ENCODE measurements around the gene RICTOR.

DNA sequence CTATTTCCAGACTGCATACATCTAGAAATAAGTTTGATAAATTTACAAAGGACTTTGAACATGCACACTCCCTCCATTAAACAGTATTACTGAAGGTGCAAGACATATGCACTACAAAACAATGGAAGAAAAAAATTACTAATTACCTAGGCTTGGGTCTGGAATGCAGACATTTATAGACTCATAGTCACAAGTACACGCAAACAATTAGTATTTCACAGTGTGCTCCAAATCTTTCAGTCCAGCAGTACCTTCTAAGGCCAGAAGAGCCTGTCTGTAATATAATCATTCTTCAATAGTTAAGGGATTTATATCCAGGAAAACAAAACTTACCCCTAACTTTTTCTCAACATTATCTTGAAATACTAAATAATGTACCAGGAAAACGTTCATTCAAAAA lies 11.2 kb downstream of the RICTOR start:
- TF ChIP-seq, protein P1, sequence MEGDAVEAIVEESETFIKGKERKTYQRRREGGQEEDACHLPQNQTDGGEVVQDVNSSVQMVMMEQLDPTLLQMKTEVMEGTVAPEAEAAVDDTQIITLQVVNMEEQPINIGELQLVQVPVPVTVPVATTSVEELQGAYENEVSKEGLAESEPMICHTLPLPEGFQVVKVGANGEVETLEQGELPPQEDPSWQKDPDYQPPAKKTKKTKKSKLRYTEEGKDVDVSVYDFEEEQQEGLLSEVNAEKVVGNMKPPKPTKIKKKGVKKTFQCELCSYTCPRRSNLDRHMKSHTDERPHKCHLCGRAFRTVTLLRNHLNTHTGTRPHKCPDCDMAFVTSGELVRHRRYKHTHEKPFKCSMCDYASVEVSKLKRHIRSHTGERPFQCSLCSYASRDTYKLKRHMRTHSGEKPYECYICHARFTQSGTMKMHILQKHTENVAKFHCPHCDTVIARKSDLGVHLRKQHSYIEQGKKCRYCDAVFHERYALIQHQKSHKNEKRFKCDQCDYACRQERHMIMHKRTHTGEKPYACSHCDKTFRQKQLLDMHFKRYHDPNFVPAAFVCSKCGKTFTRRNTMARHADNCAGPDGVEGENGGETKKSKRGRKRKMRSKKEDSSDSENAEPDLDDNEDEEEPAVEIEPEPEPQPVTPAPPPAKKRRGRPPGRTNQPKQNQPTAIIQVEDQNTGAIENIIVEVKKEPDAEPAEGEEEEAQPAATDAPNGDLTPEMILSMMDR (IDR thresholded peaks at IDR 0.05): no peak
- TF ChIP-seq POLR2A (IDR thresholded peaks at IDR 0.05): no peak
